Endodermal cell (in vitro differentiated cells): ENCODE measurements around the gene COX10. TPM values are rescaled to one million over a fixed set of nuclear protein-coding genes. Genes with fewer than 3 reads are reported as not detected.

ENCODE experiments used
- DNase-seq: peaks from one replicate; pipeline ENCODE4 v3.0.0-alpha.2; 2017
- H3K27ac ChIP-seq: 2 replicates; pipeline ENCODE4 v1.5.1; 2013; ENCODE audit warnings: mild to moderate bottlenecking, low read depth, low read length, moderate library complexity
- H3K27me3 ChIP-seq: 2 replicates; pipeline ENCODE4 v1.6.1; 2013; ENCODE audit warnings: mild to moderate bottlenecking, low read length, moderate library complexity; ENCODE audit not compliant: insufficient read depth, control insufficient read depth, poor library complexity, severe bottlenecking
- H3K36me3 ChIP-seq: 2 replicates; pipeline ENCODE4 v1.7.0; 2013; ENCODE audit warnings: mild to moderate bottlenecking, low read length, moderate library complexity; ENCODE audit not compliant: control insufficient read depth, insufficient read depth
- H3K4me1 ChIP-seq: one replicate; pipeline ENCODE4 v1.7.0; 2013; ENCODE audit warnings: low read length; ENCODE audit not compliant: control insufficient read depth, insufficient read depth
- H3K4me3 ChIP-seq: 2 replicates; pipeline ENCODE4 v1.5.1; 2013; ENCODE audit warnings: mild to moderate bottlenecking, low read length, moderate library complexity
- H3K9ac ChIP-seq: 2 replicates; pipeline ENCODE4 v1.6.1; 2013; ENCODE audit warnings: mild to moderate bottlenecking, low read length, moderate library complexity; ENCODE audit not compliant: poor library complexity, severe bottlenecking; ENCODE audit errors: extremely low read depth
- H3K9me3 ChIP-seq: 2 replicates; pipeline ENCODE4 v1.6.1; 2013; ENCODE audit warnings: mild to moderate bottlenecking, low read length, moderate library complexity; ENCODE audit not compliant: control insufficient read depth
- H3K27ac Mint-ChIP-seq: 2 replicates; pipeline ENCODE4 v1.8.0; 2020; ENCODE audit warnings: mixed read lengths
- H3K27me3 Mint-ChIP-seq: 2 replicates; pipeline ENCODE4 v1.8.0; 2021; ENCODE audit warnings: mild to moderate bottlenecking, mixed read lengths; ENCODE audit not compliant: insufficient read depth
- H3K36me3 Mint-ChIP-seq: 2 replicates; pipeline ENCODE4 v1.8.0; 2020; ENCODE audit warnings: low read depth, mixed read lengths
- H3K4me1 Mint-ChIP-seq: 2 replicates; pipeline ENCODE4 v1.8.0; 2020; ENCODE audit warnings: mixed read lengths
- H3K4me3 Mint-ChIP-seq: 2 replicates; pipeline ENCODE4 v1.8.0; 2020; ENCODE audit warnings: mild to moderate bottlenecking, moderate library complexity, mixed read lengths
- H3K9me3 Mint-ChIP-seq: 2 replicates; pipeline ENCODE4 v1.8.0; 2020; ENCODE audit warnings: mild to moderate bottlenecking, mixed read lengths
- WGBS, 2 experiments: methylation state at CpG; one replicate each; pipeline versions ENCODE4 v1.1.5 to v1.1.7; 2013; ENCODE audit warnings: missing lambda C conversion rate in 2 of 2, mixed read lengths in 1 of 2; ENCODE audit not compliant: insufficient coverage in 1 of 2, insufficient read length in 1 of 2; 5-methylcytosine and 5-hydroxymethylcytosine counted together
- total RNA-seq, 2 donors: library from RNA; stranded (reverse); fragmentation: NEBNext Ultra II Directional in 1 of 2; extraction: Animal tissue kit (Norgen Biotek cat#: 25700) in 1 of 2; gene quantifications; 2 replicates in 1 of 2; 3 replicates in 1 of 2; pipeline ENCODE4 v1.2.1, GENCODE V29; 2021
- TF ChIP-seq, protein P1 (sequence below): fragments of 200-600 bp; sonication (generic); conservative IDR thresholded peaks from 2 replicates; pipeline ENCODE4 v1.5.0; 2021; ENCODE audit warnings: antibody characterized with exemption, mild to moderate bottlenecking

The COX10 gene
- total RNA-seq, 2 donors from 2014 or later, result 15.0 to 15.4 TPM

DNA sequence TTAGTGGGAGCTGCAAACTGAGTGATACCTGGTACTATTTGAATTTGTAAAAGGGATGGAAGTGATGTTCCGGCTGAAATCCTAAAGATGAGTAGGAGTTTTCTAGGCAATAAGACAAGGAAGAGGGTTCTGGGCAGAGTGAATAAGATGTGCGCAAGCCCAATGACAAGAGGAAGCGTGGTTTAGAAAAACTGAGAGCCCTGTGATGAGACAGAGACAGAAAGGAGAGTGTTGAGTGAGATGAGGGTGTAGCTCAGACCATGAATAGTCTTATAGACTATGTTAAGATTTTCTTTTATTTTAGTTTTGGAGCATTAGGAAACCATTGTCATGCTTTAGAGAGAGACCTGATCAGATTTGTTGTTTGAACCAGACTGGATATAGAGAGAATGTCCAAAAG, 50.2 kb downstream of the COX10 start:
- Histone ChIP-seq H3K9me3 (no peaks in the 10 kb centered on the region), H3K27ac (no peak overlapping the region), H3K4me3 (no peak overlapping the region), H3K36me3 (no peaks in the 10 kb centered on the region), H3K9ac (no peak overlapping the region), H3K4me1 (no peaks in the 10 kb centered on the region), H3K27me3 (no peaks in the 10 kb centered on the region)
- H3K9me3 Mint-ChIP-seq, result no peaks in the 10 kb centered on the region
- no peaks in the 10 kb centered on the region for H3K27me3 Mint-ChIP-seq
- TF ChIP-seq, protein P1, sequence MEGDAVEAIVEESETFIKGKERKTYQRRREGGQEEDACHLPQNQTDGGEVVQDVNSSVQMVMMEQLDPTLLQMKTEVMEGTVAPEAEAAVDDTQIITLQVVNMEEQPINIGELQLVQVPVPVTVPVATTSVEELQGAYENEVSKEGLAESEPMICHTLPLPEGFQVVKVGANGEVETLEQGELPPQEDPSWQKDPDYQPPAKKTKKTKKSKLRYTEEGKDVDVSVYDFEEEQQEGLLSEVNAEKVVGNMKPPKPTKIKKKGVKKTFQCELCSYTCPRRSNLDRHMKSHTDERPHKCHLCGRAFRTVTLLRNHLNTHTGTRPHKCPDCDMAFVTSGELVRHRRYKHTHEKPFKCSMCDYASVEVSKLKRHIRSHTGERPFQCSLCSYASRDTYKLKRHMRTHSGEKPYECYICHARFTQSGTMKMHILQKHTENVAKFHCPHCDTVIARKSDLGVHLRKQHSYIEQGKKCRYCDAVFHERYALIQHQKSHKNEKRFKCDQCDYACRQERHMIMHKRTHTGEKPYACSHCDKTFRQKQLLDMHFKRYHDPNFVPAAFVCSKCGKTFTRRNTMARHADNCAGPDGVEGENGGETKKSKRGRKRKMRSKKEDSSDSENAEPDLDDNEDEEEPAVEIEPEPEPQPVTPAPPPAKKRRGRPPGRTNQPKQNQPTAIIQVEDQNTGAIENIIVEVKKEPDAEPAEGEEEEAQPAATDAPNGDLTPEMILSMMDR, result no peak
- 96 to 100% methylated on average over 3 of the region's 3 CpGs for WGBS, 2 experiments
- peaks cover 5% of the 10 kb centered on the region for H3K36me3 Mint-ChIP-seq
- H3K4me3 Mint-ChIP-seq, result no peak overlapping the region
- no peak overlapping the region for H3K27ac Mint-ChIP-seq
- no peaks in the 10 kb centered on the region for H3K4me1 Mint-ChIP-seq
- no peak for DNase-seq

DNA sequence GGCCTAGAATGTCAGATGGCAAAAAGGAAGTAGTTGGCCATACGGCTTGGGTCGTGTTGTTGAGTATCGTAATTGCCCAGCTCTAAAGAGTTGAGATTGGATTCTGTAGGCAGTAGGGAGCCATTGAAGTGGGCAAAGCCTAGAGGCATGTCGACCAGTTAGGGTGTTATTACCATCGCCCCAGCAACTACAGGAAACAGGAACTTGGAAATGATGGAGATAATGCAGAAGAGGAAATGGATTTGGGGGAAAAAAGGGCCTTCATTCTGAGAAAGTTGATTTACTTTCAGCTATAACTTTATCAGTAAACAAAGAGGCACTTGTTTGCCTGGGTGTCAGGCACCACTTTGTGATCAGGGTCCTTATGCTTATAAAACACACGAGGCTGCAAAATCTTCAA, 52.6 kb downstream of the COX10 start:
- Histone ChIP-seq H3K27me3 (no peaks in the 10 kb centered on the region), H3K36me3 (no peaks in the 10 kb centered on the region), H3K27ac (no peak overlapping the region), H3K4me1 (no peaks in the 10 kb centered on the region), H3K9me3 (no peaks in the 10 kb centered on the region), H3K9ac (no peak overlapping the region), H3K4me3 (no peak overlapping the region)
- Mint-ChIP-seq H3K36me3 (no peaks in the 10 kb centered on the region), H3K4me1 (peaks cover 4% of the 10 kb centered on the region), H3K27me3 (no peaks in the 10 kb centered on the region), H3K4me3 (no peak overlapping the region), H3K9me3 (no peaks in the 10 kb centered on the region), H3K27ac (no peak overlapping the region)
- TF ChIP-seq, protein P1, result no peak
- no peak for DNase-seq
- WGBS, 2 experiments, result 91 to 97% methylated on average over 6 of the region's 6 CpGs

DNA sequence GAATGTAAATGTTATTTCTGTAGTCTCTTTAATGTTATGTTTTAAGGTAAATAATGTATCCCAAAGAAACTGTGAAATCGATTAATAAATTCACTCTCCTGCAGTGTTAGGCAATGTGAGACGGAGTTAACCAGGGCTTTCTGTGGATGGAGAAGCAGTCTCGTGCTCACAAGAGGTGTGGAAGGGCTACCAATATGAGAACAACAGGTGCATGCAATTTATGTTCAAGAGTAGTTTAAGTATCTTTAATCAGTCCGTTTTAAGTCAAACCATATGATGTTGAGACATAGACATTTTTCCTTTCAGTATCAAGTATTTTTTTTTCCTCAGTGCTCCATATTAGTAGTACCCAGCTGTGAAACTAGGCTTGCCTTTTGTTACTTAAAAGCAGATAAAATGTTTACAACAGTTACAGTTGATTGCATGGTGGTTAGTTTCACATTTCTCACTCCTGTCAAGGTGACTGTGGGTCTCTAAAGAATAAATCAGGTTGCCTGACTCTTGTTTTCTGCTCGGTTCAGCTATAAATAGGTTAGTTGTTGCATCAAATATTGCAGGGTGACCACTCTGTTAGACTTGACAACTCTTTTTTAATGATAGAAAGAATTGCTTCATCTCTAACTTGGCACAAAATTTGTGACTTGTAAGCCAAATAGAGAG, 54.4 kb downstream of the COX10 start:
- DNase-seq, result no peak
- Histone ChIP-seq H3K9ac (no peak overlapping the region), H3K27me3 (no peaks in the 10 kb centered on the region), H3K36me3 (no peaks in the 10 kb centered on the region), H3K9me3 (no peaks in the 10 kb centered on the region), H3K4me3 (no peak overlapping the region), H3K4me1 (no peaks in the 10 kb centered on the region), H3K27ac (no peak overlapping the region)
- TF ChIP-seq, protein P1, result no peak
- H3K27me3 Mint-ChIP-seq, result no peaks in the 10 kb centered on the region
- H3K27ac Mint-ChIP-seq, result no peak overlapping the region
- H3K4me3 Mint-ChIP-seq, result no peak overlapping the region
- WGBS, 2 experiments, result 83 to 94% methylated on average over 3 to 5 of the region's 5 CpGs
- H3K9me3 Mint-ChIP-seq, result no peaks in the 10 kb centered on the region
- no peaks in the 10 kb centered on the region for H3K36me3 Mint-ChIP-seq
- peaks cover 4% of the 10 kb centered on the region for H3K4me1 Mint-ChIP-seq
